GM12801 (cell line): ENCODE measurements around the gene C21orf58.

Source experiments
- TF ChIP-seq, protein P1 (sequence below): IDR thresholded peaks from one replicate; pipeline ENCODE4 v1.5.1; 2011; ENCODE audit warnings: control low read depth; ENCODE audit not compliant: insufficient read length; ENCODE audit errors: extremely low read depth

The C21orf58 gene

DNA sequence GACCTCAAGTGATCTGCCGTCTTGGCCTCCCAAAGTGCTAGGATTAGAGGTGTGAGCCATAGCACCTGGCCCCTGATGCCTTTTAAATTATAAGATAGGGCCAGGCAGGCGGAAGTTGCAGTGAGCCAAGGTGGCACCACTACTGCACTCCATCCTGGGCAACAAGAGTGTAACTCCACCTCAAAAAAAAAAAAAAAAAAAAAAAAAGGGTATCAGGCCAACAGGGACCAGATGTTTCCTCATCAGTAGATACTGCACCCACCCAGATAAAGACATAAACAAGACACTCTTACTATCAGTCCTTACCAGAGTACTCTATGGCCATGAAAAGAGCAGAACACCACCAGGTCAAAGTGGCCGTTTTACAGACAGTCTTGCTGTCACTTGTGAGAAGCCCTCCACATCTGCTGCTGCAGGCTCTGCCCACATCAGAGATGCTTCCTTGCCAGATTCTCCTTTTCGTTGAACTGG, 3.3 kb downstream of the C21orf58 start:
- TF ChIP-seq, protein P1, sequence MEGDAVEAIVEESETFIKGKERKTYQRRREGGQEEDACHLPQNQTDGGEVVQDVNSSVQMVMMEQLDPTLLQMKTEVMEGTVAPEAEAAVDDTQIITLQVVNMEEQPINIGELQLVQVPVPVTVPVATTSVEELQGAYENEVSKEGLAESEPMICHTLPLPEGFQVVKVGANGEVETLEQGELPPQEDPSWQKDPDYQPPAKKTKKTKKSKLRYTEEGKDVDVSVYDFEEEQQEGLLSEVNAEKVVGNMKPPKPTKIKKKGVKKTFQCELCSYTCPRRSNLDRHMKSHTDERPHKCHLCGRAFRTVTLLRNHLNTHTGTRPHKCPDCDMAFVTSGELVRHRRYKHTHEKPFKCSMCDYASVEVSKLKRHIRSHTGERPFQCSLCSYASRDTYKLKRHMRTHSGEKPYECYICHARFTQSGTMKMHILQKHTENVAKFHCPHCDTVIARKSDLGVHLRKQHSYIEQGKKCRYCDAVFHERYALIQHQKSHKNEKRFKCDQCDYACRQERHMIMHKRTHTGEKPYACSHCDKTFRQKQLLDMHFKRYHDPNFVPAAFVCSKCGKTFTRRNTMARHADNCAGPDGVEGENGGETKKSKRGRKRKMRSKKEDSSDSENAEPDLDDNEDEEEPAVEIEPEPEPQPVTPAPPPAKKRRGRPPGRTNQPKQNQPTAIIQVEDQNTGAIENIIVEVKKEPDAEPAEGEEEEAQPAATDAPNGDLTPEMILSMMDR = no peak

DNA sequence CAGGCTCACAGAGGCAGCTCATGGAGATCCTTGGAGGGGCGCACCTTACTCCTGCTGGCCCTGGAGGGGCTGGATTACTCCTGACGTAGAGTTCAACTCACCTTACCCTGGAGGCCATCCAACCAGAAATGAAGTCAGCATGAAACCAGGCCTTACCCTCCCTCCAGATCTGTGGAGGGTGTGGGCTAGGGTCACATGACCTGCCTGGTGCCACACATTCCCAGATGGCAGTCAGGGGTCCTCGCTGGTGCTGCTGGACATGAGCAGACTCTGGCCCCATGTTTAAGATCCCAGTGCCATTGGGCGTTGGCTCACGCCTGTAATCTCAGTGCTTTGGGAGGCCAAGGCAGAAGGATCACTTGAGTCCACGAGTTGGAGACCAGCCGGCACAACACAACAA, 4.5 kb downstream of the C21orf58 start:
- TF ChIP-seq, protein P1 = no peak

GRCh38 chr21:46318464-46318845, 5.2 kb downstream of the C21orf58 start:
- TF ChIP-seq, protein P1 = no peak

DNA sequence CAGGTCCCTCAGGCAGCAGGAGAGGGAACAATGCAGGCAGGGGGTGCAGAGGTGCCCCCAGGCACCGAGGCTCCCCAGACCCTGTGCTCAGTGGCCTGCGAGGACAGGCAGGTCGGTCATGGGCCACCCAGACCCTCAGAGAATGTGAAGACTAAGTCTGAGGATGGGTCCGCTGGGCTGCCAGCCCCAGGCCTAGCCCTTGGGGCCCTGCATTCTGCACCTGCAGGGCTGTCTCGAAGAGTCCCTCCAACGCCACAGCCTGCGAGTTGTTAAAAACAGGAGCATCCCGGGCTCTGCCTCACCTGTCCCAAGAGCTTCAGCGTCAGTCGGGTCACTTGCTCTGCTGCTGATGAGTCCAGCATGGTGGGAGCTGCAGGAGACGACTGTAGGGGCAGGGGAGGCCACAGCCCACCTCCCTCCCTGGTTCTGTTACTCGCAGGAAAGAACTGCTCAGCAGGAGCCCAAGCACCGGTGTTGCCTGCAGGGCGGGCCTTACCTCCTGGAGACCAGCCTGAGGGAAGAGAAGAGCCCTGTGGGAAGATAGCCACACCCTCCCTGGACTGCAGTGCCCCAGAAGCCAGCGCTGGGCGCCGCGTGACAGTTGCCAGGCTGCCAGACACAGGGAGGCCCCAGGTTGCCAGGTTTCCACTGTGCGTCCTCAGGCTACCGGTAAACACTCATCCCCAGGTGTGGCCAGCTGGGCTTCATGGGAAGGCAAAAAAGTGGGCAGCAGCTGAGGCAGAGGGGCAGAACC, 5.8 kb downstream of the C21orf58 start:
- TF ChIP-seq, protein P1 = no peak

DNA sequence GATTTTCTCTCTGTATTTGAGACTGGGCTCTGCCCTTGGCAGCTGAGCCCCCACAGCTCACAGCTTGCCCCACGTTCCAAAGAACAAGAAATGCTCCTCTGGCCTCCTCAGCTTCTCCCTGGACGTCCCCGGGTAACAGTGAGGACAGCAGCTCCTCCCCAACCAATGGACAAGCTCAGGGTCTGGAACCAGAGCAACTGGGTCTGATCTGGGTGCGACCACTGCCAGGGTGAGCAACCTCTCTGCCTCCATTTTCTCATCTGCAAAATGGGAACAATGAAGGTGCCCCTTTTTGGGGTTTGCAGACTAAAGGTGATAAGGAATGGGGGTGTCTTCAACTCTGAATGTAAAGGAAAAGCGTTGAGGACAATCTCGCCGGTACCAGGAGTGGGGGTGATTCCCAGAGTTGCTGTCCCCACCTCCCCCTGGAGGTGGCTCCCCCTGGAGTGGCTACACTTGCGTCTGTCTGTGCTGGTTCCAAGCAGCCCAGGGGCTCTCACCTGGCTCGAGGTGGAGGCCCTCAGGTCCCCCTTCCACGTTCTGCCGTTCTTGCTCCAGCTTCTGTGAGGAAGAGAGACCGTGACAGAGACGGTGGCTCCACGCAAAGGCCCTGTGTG, 6.9 kb downstream of the C21orf58 start:
- TF ChIP-seq, protein P1 = no peak

DNA sequence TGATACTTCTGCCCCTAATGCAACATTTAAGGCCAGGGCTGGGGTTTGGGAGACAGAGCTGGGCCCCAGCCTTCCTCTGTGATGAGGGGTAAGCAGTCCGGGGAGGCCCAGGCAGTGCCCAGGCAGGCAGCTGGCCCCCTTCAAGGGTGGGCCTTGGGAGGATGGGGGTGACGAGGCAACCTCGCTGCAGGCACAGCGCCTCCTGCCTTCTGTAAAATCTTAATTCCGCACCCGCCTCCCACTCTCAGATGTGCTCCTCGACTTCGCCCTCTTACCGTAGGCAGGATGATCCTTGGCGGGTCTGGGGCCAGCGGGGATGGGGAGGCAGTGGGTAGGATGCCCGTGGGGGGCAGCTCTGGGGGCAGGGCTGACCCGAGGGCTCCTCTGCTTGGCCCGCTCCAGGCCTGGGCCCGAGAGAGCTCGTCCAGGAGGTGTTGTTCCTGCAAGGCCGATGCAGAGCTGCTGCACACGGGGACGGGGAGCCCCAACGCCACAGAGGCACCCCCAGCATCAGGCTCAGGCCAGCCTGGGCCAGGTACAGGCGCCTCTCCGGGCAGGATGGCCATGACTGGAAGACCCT, 9.1 kb downstream of the C21orf58 start:
- TF ChIP-seq, protein P1 = no peak

- TF ChIP-seq, protein P1 = no peak
Observed at GRCh38 chr21:46312949-46313348, 10.7 kb downstream of the C21orf58 start.
